HG03060 (cell line): ENCODE results near the gene NTNG1.

Experiments used
- ATAC-seq: cut with Tn5 transposase; IDR thresholded peaks from one replicate; pipeline ENCODE4 v1.9.1; 2021; ENCODE audit warnings: low read depth, moderate number of reproducible peaks; ENCODE audit not compliant: unreplicated experiment

The NTNG1 gene

DNA sequence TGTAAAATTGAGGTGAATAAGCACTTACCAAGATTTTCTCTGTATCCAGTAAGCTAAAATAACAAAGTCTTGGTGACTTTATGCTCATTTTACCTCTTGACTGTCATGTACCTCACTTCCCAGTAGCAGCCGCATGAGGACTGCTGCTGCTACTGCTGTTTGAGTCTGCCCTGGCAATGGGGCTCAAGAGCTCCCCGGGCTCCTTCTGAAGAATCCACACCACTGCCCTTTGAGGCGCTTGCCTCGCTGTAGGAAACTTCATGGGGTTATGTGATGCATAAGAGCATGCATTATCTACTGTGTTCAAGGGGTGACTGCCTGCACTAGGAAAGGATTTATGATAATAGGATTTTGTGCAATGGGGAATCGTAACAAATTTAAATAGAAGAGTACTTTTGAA lies 113.5 kb downstream of the NTNG1 start:
- no peak for ATAC-seq

DNA sequence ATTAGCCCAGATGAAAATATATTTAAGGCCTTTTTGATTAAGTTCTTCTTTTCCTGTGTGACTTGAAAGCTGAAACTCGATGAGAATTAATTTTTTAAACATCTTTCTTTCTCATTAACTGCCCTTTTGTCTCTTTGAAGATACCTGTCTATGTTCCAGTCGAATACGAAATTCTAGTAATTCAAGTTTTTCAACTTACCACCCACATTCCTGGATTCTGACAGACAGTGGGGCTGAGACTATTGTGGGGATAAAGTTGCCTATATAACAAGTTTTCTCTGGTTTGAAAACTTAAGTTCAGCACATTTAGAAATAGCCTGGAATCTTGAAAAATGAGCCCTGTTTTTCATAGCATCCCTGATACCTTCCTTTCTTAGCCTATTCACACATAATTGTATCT lies 114.6 kb downstream of the NTNG1 start:
- no peak for ATAC-seq

DNA sequence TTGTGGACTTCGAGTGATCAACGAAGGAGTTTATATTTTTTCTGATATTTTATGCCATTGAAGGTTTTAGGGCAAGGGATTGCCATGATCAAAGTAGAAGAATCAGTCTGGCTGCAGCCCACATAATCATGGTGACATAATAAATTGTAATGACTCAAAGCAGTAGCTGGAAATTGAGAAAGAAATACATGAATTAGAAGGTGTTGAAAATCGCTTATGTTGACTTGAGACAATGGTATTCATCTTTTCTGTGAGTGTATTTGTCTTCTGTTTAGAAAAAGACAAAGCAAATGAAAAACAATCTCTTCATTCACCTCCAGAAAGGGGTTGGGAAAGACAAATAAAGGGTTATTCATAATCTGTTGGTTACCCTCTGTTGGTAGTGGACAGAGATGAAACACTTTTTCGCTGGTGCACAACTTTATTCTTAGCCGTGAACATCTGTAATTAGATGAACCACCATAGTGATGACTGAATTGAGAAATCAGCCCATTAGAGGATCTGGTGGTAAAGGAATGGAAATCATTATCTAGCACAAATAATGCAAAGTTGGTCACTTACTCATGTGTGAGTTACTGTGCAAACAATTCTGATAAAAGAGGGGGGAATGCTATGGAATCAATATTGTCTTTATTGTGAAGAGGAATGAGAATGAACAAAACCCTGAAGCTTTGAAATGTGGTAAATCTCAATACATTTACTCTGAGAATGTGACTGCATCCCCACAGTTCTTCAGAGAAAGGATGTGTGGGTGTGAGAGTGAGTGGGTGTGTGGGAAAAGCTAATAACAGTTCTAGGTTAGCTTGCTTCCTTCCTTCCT lies 121.8 kb downstream of the NTNG1 start:
- ATAC-seq = no peak

GRCh38 chr1:107263291-107263915 lies 122.6 kb downstream of the NTNG1 start:
- no peak for ATAC-seq

DNA sequence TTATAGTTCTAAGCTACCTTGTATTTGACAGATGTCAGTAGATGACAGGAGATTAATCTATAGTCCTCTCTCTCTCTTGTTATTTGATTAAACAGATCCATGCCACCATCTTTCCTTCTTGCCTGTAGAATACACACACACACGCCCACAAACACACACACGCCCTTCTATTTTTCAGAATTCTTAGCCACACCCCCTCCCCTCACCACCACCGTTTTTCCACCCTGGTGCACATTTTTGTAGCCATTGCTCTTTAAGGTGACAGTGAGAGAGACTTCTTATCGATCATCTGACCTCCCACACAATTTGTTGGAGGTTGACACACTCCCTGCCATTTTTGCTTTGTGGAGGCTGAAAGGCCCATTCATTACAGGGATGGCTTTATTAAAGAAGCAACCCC lies 123.2 kb downstream of the NTNG1 start:
- no peak for ATAC-seq

GRCh38 chr1:107264561-107264960 lies 123.7 kb downstream of the NTNG1 start:
- no peak for ATAC-seq

- no peak for ATAC-seq
These were observed 126.7 kb downstream of the NTNG1 start for GRCh38 chr1:107267489-107267888.

- no peak for ATAC-seq
These were observed 131.5 kb downstream of the NTNG1 start for GRCh38 chr1:107272321-107272720.

- ATAC-seq = no peak
These were observed 132.7 kb downstream of the NTNG1 start for GRCh38 chr1:107273515-107273914.

DNA sequence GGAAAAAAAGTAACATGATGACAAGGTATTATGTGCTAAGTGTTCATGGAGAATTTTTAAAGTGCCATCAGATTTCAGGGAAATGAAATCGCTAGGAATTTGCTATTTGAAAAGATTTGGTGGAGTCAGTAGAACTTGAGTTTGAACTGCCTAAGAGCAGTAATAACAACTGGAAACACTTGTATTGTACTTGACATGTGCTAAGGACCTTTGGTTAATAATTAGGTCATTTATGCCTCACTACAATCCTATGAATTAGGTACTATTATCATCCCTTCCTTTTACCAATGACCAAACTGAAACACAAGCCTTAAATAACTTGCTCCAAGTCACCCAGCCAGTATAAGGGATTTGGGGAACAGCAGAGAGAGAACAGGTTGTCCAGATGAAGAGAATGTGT lies 133.4 kb downstream of the NTNG1 start:
- no peak for ATAC-seq

GRCh38 chr1:107276247-107276646 lies 135.4 kb downstream of the NTNG1 start:
- ATAC-seq = no peak

DNA sequence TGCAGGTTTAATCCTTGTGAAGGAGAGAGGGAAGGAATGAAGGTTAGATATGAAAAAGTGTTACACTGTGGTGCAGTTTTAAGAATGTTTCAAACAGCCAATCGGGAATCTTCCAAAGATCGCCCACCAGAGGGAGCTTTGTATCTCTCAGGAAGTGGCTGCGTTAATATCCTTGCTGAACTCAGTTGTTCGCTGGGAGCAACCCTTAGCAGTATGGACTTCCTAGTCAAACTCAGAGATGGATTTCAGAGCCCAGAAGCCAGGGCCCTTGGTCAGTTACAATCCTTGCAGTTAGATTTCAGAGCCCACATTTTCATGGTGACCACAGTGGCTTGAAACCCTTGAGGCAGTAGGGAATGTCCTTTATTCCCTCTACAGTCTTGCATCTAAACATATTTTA lies 136.2 kb downstream of the NTNG1 start:
- no peak for ATAC-seq

GRCh38 chr1:107286125-107286524 lies 145.3 kb downstream of the NTNG1 start:
- no peak for ATAC-seq

- no peak for ATAC-seq
These were observed 151.1 kb downstream of the NTNG1 start for GRCh38 chr1:107291987-107292386.

GRCh38 chr1:107293901-107294613 lies 153.2 kb downstream of the NTNG1 start:
- ATAC-seq = no peak

DNA sequence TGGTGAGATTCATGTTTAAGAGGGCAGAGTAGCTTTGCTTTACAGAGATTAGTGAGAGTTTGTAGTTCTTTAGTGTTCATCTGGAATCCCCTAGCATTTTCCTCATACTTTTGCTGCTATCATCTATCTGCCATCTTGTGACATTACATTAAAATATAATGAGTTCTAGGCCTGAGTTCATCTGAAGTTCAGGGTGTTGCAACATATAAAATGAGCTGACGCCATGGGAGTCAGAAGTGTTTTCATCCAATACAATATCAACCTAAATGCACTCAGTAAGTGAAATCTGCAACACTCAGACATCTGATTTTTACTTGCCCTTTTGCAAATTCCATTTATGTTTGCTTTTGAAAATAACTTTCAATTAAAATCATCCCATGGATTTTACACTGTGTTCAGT lies 153.8 kb downstream of the NTNG1 start:
- ATAC-seq = no peak

DNA sequence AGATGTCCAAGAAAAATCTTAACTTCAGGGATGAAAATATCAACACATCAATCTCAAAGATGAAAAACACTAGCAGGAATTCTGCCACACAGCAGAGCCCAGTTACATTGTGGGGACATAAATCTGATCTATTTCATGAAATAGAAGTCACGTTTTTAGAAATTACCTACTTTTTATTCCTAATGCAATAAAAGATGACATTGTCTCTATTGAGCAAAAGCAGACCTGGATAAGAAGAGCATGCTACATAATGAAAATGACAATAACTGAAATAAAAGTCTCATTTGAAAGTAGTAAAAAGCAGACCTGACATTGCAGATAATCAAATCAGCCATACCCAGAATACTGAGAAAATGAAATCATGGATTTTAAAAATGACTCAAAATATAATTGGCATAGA lies 156.8 kb downstream of the NTNG1 start:
- ATAC-seq = no peak

- ATAC-seq = no peak
These were observed 157.7 kb downstream of the NTNG1 start for GRCh38 chr1:107298526-107298925.

- ATAC-seq = no peak
These were observed 158.7 kb downstream of the NTNG1 start for GRCh38 chr1:107299521-107299920.

GRCh38 chr1:107309962-107310361 lies 169.1 kb downstream of the NTNG1 start:
- ATAC-seq = no peak

- ATAC-seq = no peak
These were observed 174.8 kb downstream of the NTNG1 start for GRCh38 chr1:107315652-107316051.

DNA sequence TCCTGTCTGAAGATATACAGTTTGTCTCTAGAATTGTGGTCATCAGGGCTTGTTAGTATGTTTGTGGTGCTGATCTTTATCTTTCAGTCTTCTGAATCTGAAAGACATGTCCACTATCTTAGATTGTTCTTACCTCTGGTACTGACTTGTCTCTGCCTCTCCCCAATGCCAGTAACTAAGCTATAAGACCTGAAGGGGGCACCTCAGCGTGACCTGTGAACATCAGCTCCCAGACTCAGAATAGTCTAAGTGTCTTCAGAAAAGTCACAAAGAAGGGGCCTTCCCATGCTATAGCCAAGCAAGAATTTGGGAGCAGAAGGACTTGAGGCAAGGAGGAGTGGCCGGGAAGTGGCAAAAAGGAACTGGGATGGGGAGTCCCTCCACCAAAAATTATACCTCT lies 178.1 kb downstream of the NTNG1 start:
- ATAC-seq = no peak
